ENCODE results near the gene CLIC2.

Gene CLIC2

DNA sequence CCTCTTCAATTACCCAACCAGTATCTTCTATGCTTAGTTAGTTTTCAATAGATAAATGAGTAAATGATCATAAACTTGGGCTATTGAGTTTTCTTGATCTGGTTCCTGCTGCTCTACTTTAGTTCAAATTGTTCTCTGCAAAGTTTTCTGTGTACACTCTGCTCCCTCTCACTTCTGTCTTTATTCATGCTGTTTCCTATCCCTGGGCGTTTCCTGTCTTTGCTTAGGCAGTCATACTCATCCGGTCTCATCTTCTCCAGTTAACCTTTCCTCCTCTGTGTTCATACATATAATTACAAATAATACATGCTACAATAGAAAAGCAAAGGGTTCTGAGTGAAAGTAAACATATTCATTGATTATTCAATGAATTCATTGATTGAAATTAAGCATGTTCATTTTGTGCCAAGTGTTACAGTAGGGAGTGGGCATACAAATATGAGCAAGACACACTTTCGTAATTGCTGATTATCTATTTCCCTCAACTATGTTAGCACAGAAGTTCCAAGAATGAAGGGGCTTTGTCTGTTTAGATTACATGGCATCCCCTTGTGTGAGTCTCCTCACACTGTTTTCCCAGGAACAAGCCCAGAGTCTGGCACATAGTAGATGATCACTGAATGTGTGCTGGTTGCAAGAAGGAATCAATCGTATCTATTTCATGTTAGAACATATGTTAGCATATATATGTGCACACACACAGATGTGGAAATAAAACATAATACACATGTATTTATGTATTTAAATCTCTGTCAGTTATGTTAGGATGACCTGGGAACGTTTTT is 71.3 kb downstream of the CLIC2 start:
- no peak for DNase-seq

DNA sequence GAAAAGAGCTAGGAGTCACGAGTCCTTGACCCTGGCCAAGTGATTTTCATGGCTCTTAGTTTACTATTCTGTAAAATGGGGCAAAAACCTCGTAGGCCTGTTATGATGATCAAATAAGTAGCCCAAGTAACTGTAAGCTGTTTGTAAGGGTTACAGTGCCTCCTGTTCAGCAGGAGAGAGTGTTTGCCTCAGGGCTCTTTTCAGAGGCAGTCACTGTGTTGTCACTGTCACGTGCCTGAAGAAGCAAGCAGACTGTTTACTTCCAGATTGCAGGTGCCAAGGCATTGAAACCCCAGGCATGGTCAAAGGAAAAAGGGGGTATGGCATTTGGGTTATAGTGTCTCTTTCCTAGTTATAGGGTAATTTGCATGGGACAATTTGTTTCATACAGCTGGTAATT is 74.7 kb downstream of the CLIC2 start:
- no peak for DNase-seq

DNA sequence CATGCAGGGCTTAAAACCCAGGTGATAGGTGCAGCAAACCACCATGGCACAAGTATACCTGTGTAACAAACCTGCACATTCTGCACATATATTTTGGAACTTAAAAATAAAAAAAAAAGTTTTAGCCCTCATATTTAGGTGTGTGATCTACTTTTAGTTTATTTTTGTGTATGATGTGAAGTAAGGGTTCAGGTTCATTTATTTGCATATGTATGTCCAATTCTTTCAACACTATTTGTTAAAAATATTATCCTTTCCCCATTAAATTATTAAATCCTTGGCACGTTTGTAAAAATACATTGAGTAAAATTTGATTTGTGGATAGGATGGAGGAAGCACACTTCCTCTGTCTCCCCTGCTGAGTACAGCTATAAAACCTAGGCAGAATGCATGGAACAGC is 83.0 kb downstream of the CLIC2 start:
- no peak for DNase-seq

DNA sequence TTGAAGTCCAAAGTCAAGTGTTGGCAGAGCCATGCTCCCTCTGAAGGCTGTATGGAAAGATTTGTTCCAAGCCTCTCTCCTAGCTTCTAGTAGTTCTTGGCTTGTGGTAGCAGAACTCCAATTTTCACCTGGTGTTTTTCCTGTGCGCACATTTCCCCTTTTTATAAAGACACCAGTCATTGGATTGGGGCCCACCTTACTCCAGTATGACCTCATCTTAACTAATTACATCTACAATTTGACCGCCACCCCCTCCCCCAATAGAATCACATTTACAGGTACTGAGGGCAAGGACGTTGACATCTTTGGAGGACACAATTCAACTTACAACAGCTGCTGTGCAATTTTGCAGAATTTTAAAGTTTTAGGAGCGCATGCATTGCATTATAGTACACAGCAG is 86.9 kb downstream of the CLIC2 start:
- no peak for DNase-seq

DNA sequence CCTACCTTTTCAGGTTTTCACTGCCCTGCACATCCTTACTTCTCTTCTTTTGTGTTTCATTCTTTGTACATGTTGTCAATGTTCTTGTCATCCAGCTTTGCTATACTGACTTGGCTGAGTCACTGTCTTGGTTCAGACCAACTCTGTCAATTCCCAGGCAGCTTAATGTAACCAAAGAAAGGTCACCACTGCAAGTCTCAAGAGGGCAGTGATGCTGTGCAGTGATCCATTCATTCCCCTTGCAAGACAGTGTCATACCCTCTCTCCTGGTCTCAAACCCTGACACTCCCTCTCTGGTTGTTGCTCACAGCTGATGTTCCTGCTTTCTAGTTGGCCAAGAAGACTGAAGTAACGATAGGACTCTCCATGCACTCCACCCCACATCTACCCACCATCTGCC is 87.7 kb downstream of the CLIC2 start:
- no peak for DNase-seq

DNA sequence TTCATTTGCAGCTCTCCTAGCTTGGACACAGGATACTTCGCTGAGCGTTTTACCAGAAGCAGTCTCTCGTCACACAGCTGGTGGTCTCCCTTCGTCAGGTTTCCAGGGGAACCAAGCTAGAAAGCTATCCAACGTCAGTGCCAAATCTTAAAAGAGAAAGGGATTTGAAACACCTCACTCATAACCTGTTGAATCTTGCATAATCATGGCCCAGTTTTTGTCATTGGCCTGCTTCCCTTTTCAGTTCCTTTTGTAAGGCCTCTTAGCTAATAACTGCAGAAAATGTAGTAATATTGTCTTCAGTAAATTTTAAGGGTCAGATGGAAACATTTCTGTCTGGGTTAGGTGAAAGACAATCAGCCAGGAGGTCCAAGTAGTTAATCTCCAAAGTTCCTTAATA is 92.1 kb downstream of the CLIC2 start:
- DNase-seq: no peak

DNA sequence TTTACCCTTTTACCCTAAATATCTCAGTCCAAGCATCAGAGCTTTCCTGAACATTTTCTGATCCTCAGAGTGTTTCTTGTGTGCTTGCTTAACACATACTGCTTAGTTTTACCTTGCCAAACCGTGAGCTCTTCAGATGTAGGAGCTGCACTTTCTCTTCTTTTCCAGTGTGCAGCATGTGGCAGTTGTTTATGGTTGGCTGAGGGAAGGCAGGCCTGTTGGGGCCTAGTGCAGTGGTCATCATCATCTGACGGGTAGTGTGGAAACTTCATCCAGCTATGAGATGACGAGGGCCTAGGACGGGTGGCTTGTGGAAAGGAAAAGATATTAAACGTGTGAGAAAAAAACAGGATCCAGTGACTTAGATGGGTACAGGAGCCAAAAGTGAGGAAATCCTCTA is 96.7 kb downstream of the CLIC2 start:
- no peak for DNase-seq

DNA sequence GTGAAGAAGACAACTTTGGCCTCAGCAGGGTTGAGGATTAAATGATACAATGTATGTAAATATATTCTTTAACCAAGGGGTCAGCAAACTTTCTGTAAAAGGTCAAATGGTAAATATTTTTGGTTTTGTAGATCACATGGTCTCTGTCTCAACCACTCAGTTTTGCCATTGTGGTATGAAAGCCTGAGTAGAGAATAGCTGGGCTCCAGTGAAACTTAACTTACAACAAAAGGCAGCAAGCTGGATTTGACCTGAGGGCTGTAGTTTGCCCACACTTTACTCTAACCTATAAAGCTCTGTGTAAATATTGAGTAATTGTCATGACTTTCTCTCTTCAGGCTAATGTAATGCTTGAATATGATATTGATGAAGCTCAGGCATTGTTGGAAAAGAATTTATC is 98.5 kb downstream of the CLIC2 start:
- DNase-seq: no peak

DNA sequence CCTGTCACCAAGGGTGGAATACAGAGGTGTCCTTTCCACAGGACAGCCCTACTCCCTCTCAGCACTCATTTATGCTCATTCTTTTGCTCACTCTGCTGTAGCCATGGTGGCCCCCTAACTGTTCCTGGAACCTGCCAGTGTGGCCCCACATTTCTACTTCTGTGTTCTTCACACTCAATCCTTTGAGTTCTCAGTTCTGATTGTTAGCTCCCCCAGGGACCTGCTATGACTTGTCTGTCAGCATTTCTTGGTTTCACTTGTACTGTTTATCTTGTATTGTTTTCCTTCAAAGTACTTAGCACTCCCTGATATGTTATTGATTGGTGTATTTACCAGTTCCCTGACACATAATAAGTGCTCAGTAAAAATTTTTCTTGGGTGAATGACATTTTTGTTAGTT is 103.3 kb downstream of the CLIC2 start:
- DNase-seq: no peak
